GM18519 (cell line): ENCODE measurements around the gene IFT122.
"Not testable (repeated sequence)": the region's sequence is repeated elsewhere in the genome, so short reads cannot be mapped to it uniquely, and the experiment has no call there.

Source experiments
- ATAC-seq: cut with Tn5 transposase; IDR thresholded peaks from one replicate; pipeline ENCODE4 v1.9.1; 2021; ENCODE audit warnings: mild to moderate bottlenecking, moderate library complexity; ENCODE audit not compliant: unreplicated experiment, low FRiP score

The IFT122 gene

GRCh38 chr3:129531699-129532098, 91.7 kb downstream of the IFT122 start:
- no peak for ATAC-seq

GRCh38 chr3:129532261-129532660, 92.2 kb downstream of the IFT122 start:
- no peak for ATAC-seq

- ATAC-seq, result no peak
These were observed 93.4 kb downstream of the IFT122 start for GRCh38 chr3:129533406-129533805.

GRCh38 chr3:129534428-129535027, 94.5 kb downstream of the IFT122 start:
- no peak for ATAC-seq

- no peak for ATAC-seq
These were observed 95.1 kb downstream of the IFT122 start for GRCh38 chr3:129535075-129535474.

- ATAC-seq, result no peak
These were observed 96.3 kb downstream of the IFT122 start for GRCh38 chr3:129536374-129536667.

- no peak for ATAC-seq
These were observed 96.8 kb downstream of the IFT122 start for GRCh38 chr3:129536804-129537203.

- ATAC-seq, result no peak
These were observed 99.2 kb downstream of the IFT122 start for GRCh38 chr3:129539206-129539605.

- no peak for ATAC-seq
These were observed 100.9 kb downstream of the IFT122 start for GRCh38 chr3:129540776-129541516.

- no peak for ATAC-seq
These were observed 102.7 kb downstream of the IFT122 start for GRCh38 chr3:129542747-129543146.

GRCh38 chr3:129543156-129543790, 103.2 kb downstream of the IFT122 start, which contains the start of gene H1-8:
Gene H1-8 (plus strand): TSS chr3:129543175. CDS start chr3:129543219, 44 bp downstream.
- ATAC-seq, result no peak

- ATAC-seq, result no peak
These were observed 104.0 kb downstream of the IFT122 start for GRCh38 chr3:129543999-129544398.

- not testable (repeated sequence) for ATAC-seq
These were observed 105.9 kb downstream of the IFT122 start for GRCh38 chr3:129545951-129546350.

- ATAC-seq, result no peak
These were observed 107.2 kb downstream of the IFT122 start for GRCh38 chr3:129547241-129547640.

GRCh38 chr3:129548104-129548965, 108.3 kb downstream of the IFT122 start:
- ATAC-seq, result no peak

GRCh38 chr3:129549006-129549800, 109.2 kb downstream of the IFT122 start:
- no peak for ATAC-seq

GRCh38 chr3:129549805-129550204, 109.8 kb downstream of the IFT122 start:
- no peak for ATAC-seq

GRCh38 chr3:129552287-129553050, 112.4 kb downstream of the IFT122 start:
- ATAC-seq, result no peak

- ATAC-seq, result no peak
These were observed 113.1 kb downstream of the IFT122 start for GRCh38 chr3:129553171-129553570.
